A204.1 (cell line): ENCODE results near the gene ZFP3.
"Not testable (repeated sequence)": the region's sequence is repeated elsewhere in the genome, so short reads cannot be mapped to it uniquely, and the experiment has no call there.

Experiments used
- FAIRE-seq: peaks from 2 replicates; lab custom pipeline; 2012; peaks lifted over from hg19 to GRCh38; lab: Jason Lieb, UNC

Gene ZFP3

DNA sequence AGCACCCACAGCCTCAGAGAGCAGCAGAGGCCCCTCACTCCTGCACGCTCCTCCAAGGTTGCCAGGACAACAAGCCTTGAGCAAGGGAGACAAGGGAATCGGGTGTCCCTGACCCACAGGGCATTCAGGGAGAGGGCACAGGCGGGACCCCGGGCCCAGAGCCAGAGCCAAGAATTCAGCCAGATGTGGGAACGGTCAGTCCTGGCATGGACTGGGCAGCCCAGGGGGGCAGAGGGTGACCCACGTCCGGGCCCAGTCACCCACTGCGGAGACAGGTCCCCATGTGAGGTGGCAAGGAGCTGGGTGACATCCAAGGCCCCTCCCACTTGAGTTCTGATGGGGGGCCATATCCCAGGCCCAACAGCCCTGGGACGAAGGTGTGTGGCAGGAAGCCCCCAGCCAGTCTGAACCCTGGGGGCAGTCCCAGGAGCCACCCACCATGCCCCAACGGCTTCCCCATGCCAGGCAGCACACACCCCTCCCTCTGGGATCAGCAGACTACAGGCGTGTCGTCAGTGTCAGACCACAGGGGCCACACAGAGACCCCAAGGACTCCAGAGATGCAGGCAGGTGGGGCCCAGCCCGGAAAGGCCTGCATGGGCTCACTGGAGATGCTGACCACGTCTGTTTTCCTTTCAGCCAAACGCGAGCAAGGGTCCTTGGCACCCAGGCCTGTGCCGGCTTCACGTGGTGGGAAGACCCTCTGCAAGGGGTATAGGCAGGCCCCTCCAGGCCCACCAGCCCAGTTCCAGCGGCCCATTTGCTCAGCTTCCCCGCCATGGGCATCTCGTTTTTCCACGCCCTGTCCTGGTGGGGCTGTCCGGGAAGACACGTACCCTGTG lies 60.6 kb downstream of the ZFP3 start:
- FAIRE-seq, result no peak

DNA sequence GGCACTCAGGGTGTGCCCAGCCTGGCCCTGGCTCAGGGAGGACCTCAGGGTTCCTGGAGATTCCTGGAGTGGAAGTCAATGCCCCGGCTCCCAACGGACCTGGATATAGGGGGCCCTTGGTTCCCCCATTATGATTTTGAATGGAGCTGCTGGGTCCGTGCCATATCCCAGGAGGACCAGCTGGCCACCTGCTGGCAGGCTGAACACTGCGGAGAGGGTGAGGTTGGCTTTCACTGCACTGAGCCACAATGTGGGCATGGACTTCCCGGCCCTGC lies 61.1 kb downstream of the ZFP3 start:
- no peak for FAIRE-seq

DNA sequence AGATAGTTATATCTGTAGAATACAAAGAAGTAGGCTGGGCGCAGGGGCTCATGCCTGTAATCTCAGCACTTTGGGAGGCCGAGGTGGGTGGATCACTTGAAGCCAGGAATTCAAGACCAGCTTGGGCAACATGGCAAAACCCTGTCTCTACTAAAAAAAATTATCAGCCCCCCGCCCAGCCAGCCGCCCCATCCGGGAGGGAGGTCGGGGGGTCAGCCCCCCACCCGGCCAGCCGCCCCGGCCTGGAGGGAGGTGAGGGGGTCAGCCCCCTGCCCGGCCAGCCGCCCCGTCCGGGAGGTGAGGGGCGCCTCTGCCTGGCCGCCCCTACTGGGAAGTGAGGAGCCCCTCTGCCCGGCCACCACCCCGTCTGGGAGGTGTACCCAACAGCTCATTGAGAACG lies 64.6 kb downstream of the ZFP3 start:
- FAIRE-seq, result not testable (repeated sequence)
